GM21723 (cell line): ENCODE measurements around the gene COX6B1.
A peak's percentile ranks its signal among the peaks of the same experiment; 100 is the strongest.
"Not testable (repeated sequence)": the region's sequence is repeated elsewhere in the genome, so short reads cannot be mapped to it uniquely, and the experiment has no call there.

Experiments used
- ATAC-seq: cut with Tn5 transposase; IDR thresholded peaks from one replicate; pipeline ENCODE4 v1.9.1; 2021; ENCODE audit warnings: mild to moderate bottlenecking, moderate library complexity; ENCODE audit not compliant: unreplicated experiment

Gene COX6B1, protein sequence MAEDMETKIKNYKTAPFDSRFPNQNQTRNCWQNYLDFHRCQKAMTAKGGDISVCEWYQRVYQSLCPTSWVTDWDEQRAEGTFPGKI

DNA sequence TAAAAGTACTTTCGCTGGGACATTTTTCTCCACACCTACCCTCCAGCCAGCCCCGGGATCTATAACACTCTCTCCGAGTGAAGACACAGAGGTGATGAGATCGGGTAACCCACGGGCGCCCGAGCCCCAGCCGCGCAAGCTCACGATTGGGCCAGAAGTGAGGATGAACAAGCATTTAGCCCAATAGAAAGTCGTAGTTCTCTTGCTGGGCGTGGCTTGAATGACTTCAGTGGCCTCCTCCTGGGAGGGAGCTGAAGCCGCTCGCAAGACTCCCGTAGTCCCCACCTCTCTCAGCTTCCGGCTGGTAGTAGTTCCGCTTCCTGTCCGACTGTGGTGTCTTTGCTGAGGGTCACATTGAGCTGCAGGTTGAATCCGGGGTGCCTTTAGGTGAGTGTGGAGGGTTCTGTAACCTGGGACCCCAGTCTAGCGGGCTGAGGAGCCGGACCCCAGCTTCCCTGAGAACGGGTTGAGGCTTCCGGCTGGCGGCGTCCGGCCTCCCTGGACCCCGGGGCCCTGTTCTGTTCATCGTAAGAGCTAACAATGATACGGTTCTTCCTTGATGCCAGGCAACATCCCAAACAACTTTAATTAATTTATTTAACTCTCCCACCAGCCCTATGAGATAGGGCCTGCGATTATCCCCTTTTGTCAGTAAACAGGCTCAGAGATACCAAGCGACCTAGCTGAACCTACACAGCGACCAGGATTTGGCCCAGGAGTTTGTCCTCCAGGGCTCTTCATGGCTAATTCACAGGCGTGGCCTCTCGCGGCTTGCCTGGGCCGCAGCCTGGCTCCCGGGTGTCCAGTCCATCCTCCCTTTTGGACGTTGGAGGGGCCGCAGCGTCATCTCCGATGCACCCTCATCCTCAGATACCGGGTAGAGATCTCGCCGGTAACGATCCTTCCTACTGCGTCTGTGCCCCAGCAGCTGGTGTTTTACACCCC lies at the start of gene COX6B1:
COX6B1 (plus strand) TSS at position 307 of the 945 bp plus-strand sequence. CDS start 2,921 bp downstream, outside the sequence.
- peak; percentile 52 for ATAC-seq

DNA sequence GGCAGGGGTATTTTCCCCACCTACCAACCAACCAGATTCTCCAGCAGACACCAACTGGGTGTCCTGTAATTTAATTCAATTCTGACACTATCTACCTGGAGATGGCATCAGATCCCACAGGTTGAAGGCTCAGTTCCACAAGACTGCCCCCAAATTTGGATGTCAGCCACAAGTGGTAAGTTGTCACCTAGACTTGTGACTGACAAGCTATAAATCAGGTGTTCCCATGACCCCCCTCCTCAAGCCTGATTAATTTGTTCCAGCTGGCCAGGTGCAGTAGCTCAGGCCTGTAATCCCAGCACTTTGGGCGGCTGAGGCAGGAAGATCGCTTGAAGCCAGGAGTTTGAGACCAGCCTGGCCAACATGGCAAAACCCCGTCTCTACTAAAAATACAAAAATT lies 46.2 kb upstream of the COX6B1 start:
- no peak for ATAC-seq

DNA sequence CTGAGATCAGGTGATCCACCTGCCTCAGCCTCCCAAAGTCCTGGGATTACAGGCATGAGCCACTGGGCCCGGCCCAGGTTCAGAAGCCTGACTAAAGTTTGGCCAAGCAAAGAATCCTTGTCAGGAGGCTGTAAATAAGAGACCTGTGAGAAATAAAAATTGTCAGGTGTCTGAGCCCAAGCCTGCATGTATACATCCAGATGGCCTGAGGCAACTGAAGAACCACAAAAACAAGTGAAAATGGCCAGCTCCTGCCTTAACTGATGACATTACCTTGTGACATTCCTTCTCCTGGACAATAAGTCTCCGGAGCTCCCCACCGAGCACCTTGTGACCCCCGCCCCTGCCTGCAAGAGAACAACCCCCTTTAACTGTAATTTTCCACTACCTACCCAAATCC lies 43.7 kb upstream of the COX6B1 start:
- not testable (repeated sequence) for ATAC-seq

DNA sequence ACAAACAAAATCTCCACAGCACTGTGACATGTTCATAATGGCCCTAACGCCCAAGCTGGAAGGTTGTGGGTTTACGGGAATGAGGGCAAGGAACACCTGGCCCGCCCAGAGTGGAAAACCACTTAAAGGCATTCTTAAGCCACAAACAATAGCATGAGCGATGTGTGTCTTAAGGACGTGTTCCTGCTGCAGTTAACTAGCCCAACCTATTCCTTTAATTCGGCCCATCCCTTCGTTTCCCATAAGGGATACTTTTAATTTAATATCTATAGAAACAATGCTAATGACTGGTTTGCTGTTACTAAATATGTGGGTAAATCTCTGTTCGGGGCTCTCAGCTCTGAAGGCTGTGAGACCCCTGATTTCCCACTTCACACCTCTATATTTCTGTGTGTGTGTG lies 41.0 kb upstream of the COX6B1 start:
- not testable (repeated sequence) for ATAC-seq

DNA sequence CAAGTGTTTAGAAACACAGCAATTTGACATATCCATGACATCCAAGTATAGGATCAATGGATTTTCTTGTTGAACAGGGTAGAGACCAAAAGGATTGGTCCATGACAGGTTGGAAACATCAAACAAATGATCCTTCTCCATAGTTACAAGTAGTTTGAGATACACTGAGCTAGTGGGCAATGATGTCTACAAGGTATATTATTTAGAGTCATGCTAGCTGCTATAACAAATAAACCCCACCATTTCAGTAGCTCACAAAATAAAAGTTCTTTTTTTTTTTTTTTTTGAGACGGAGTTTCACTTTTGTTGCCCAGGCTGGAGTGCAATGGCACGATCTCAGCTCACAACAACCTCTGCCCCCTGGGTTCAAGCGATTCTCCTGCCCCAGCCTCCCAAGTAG lies 40.5 kb upstream of the COX6B1 start:
- ATAC-seq: no peak

DNA sequence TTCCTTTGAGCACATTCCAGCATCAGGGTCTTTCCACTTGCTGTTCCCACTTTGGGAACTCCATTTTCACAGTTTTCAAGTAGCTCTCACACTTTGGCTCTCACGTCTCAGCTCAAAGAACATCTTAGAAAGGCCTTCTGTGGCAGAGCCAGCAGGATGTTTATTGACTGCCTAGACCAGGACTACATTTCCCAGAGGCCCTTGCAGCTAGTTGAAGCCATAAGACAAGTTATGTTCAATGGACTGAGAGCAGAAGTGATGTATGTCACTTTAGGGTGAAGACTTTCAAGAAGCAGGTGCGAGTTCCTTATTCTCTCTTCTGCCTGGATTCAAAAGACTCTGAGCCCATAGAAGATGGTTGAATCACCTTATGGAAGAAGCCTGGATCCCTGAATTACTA lies 39.9 kb upstream of the COX6B1 start:
- no peak for ATAC-seq

DNA sequence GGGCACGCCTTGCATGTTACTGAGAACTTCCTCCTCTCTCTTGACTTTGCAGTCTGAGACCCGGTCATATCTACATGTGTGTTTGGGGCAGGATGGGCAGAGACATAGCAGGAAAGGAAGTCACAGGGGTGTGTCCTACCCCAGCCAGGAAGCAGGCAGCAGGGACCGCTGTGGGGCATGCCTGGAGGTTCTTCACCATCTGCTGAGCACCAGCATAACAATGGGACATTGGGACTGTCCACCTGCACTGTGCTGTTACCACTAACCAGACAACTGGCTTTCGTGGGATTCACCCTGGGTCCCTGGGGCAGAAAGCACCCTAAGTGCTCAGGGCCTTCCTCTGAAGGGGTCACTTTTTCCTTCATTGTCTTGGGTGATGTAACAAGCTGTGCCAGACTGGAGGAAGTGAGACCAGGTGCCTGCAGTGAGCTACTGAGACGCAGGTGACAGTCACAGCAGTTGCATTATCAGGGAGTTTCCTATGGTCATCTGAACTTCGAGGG lies 38.2 kb upstream of the COX6B1 start:
- ATAC-seq: no peak

DNA sequence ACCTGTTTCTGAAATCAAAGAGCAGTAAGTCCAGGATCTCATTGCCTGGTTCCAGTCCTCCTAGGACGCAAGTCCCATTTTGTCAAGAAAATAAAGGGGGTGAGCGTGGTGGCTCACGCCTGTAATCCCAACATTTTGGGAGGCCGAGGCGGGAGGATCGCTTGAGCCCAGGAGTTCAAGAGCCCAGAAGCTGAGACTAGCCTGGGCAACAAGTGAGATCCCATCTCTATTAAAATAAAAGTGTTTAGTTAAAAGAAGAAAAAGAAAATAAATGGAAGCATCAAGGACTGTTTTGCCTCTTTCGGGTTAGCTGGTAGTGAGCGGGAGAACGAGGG lies 35.9 kb upstream of the COX6B1 start:
- ATAC-seq: no peak

DNA sequence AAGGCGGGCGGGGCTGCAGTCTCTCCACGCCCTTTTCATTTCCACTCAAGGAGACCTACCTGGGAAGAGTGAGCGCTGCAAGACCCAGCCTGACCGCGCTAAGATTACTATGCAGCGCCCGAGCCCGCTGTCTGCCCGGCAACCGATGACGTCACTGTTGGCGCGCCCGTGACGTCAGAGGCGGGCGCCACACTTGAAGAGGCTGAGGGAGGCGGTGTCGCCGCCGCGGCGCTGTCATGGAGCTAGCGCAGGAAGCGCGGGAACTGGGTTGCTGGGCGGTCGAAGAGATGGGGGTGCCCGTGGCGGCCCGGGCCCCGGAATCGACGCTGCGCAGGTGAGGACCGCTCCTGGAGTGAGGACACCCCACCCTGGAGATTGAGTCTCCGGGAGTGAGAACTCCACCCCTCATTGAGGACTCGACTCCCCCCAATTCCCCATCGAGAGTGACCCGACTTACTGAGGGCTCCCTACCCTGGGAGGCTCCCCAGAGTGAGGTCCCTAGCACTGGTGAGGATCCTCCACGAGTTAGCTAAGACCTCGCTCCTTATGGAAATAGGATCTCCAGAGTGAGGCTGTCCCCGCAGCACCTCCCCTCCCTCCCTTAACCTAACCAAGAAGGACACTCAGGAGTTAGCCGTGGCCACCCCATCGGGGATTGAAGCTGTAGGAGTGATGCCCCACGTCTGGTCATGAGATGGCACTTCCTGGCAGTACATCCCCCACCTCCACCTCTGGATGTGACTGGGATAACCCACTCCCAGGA lies 35.4 kb upstream of the COX6B1 start, which contains the start of gene HAUS5:
HAUS5 (plus strand) TSS at position 177 of the 763 bp plus-strand sequence; CDS start at position 237, 60 bp downstream.
- ATAC-seq: peak; percentile 78

DNA sequence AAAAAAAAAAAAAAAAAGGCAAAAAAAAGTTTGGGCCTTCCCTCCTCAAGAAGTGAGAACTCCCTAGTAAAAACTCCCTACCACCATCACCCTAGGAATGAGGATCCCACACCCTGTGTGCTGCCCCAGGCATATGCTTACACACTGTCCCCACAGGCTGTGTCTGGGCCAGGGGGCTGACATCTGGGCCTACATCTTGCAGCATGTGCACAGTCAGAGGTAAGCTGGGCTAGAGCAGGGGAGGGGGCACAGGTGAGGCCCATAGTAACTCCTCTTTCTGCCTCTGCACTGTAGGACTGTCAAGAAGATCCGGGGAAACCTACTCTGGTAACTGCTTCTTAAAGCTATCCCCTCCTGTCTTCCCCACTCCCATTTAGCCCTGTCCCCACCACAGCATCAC lies 34.5 kb upstream of the COX6B1 start:
- no peak for ATAC-seq

DNA sequence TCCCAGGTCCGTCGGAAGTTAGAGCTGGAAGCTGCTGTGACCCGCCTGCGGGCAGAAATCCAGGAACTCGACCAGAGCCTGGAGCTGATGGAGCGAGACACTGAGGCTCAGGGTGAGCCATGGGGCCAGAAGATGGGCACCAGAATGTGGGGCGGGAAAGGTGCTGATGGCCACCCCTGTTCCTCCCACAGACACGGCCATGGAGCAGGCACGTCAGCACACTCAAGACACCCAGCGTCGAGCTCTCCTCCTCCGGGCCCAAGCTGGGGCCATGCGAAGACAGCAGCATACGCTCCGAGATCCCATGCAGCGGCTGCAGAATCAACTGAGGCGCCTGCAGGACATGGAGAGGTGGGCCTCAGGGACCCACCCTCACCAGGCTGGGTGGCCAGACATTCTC lies 33.1 kb upstream of the COX6B1 start:
- ATAC-seq: no peak

DNA sequence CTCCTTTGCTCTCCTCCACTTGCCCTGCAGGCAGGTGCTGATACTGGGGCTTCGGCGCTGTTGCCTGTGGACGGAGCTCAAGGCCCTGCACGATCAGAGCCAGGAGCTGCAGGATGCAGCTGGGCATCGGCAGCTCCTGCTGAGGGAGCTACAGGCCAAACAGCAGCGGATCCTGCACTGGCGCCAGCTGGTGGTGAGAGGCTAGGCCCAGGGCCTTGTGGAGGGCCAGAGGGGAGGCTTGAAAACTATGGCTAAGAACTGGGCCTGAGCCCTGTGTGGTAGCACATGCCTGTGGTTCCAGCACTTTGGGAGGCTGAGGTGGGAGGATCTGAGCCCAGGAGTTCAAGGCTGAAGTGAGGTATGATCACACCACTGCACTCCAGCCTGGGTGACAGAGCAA lies 29.3 kb upstream of the COX6B1 start:
- no peak for ATAC-seq

DNA sequence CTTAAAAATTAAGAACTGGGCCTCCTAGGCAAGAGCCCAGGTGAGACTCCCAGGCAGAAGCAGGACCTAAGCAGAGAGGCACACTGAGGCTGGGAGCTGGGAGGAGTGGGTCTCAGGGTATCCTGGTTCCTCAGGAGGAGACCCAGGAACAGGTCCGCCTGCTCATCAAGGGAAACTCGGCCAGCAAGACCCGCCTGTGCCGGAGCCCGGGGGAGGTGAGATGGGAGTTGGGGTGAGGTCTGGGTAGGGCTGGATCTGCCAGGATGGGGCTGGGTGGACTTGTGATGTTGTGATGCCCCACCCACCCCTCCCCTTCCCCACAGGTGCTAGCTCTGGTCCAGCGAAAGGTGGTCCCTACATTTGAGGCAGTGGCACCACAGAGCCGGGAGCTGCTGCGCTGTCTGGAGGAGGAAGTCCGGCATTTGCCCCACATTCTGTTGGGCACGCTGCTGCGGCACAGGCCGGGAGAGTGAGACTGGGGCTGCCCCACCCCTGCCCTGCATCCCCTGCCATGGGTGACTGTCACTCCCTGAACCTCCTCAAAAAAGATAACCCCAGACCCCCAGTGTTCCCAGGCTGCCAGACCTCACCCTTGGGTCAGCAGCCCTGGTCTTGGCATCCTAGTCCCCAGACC lies 28.7 kb upstream of the COX6B1 start:
- ATAC-seq: no peak

DNA sequence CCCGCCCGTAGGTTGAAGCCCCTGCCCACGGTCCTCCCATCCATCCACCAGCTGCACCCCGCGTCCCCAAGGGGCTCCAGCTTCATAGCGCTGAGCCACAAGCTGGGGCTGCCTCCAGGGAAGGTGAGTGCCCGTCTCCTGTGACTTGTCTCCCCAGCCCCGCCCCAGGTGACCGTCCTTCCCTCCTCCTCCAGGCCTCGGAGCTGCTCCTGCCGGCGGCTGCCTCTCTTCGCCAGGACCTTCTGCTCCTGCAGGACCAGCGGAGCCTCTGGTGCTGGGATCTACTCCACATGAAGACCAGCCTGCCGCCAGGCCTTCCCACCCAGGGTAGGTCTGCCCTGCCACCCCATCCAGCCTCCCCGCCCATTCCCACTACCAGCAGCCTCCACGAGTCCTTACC lies 28.1 kb upstream of the COX6B1 start:
- ATAC-seq: no peak

DNA sequence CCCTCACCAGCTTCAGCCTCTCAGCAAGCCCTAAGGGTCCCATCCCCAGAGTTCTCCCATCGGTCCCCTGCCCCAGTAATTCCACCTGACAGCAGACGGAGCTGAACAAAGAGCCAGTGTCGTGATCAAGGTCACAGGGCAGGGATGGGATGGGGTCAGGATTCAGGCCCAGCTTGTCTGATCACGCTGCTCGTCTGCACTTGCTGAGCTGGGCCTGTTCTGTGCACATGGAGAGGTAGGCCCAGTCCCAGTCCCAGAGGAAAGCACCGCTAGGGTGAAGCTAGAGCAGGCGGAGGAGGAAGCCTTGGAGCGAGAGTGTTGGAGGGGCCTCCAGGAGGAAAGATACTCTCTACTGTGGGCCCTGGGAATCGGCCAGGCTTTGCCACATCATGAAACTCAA lies 26.4 kb upstream of the COX6B1 start:
- no peak for ATAC-seq

DNA sequence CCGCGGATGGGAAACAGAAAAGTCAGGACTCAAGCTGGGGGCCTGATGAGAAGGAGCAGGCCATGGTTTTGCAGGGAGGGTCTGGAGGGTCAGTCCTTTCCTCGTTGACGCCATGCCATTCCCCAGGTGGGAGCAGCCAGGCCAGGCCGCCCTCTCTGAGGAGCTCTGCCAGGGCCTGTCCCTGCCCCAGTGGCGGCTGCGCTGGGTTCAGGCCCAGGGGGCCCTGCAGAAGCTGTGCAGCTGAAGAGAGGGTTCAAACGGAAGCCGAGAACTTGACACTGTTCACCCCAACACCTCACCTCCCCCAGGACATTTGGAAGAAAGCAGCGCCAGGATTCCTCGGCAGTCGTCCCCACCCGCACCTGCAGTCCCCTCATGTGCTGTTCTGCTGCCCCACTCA lies 25.4 kb upstream of the COX6B1 start:
- ATAC-seq: no peak

DNA sequence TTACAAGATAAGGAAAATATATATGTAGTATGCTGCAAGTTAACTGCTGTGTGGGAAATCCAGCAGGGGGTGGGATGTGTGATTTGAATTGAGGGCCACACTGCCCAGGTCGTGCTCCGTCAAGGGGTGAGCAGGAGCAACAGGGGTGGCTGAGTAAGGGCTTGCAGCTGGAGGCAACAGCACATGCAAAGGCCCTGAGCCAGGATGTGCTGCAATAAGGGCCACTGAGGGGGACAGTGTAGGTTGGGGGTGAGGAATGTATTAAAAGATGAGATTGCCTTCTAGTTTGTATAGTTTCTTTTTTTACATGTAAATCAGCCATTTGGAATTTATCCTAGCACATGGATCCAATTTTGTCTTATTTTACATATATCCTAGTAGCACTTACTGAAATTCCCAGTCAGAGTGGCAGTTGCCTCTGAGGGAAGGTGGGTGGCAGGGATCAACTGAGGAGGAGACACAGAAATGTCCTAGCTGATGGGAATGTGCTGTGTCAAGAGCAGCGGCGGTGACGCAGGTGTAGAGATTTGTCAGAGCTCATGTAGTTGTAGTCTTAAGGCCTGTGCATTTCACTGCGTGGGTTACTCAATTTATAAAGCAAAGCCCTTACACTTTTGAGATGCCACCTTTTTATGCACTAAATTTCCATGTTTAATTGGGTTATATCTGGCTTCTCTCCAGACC lies 24.7 kb upstream of the COX6B1 start:
- ATAC-seq: no peak

DNA sequence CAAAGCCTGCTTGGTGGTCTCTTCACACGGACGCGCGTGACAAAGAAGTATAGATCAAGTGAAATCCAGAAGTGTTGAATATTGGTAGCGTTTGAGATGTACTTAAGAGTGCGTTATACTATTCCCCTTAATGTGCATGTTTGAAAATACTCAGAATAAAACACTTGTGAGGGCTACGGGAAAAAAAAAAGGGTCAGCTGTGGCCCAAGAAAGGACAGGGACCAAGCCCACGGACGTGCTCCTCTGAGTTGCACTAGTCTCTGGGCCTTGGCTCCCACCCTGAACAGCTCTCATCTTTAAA lies 19.9 kb upstream of the COX6B1 start:
- no peak for ATAC-seq

DNA sequence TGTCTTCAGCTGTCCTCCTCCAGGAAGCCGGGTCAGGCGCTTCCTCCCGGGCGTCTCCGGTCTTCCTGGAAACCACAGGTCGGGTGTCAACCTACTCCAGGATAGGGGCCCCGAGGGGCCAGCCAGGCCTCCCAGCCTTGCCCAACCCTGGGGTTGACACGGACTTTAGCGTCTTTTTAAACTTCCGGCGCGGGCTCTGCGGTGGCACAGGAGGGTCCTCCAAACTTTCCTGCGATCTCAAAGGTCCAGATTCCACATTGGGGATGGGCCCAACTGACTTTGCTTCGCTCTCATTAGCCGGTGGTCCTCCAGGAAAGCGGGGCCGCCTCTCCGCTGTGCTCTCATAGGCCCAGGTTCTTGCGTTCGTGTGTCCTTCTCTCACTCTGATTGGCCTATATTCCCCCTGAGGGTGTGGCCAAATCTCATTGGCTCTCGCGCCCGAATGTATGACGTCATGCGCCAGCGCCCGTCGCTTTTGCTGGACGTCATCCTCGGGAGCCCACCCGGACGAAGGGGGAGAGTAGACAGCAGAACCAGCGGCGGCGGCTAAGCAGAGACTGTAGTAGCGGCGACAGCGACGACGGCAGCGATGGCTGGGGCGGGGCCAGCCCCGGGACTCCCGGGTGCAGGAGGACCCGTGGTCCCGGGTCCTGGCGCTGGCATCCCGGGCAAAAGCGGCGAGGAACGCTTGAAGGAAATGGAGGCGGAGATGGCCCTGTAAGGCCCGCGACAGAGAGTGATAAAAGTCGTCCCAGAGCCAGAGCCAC lies 19.4 kb upstream of the COX6B1 start, which contains the start of gene RBM42:
RBM42 (plus strand) TSS at position 472 of the 767 bp plus-strand sequence; CDS start at position 590, 118 bp downstream.
- peak; percentile 82 for ATAC-seq

DNA sequence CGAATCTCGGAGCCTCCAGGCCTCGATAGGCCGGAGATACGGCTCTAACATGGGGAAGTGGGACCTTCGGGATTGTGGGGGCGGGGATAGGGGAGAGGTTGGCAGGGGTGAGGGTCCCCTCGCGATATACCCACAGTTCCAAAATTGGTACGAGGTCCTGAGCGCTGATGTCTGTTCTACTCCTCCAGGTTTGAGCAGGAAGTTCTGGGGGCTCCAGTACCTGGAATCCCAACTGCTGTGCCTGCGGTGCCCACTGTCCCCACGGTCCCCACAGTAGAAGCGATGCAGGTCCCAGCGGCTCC lies 18.8 kb upstream of the COX6B1 start:
- ATAC-seq: peak; percentile 6
